IMR-90 (cell line): Measurements from ENCODE around the gene TF. TPM values are rescaled to one million over a fixed set of nuclear protein-coding genes. Genes with fewer than 3 reads are reported as not detected.

Source experiments
- ATAC-seq: fragments of 200-7000 bp; cut with Tn5 transposase; 2 replicates; pipeline ENCODE4 v1.9.1; 2020; ENCODE audit warnings: low read depth, mild to moderate bottlenecking, moderate library complexity
- BruUV-seq: library from RNA; stranded (reverse); fragments of 400-500 nt; replicated peaks from 2 replicates; lab custom pipeline; 2021; lab: Mats Ljungman, UMichigan
- CTCF ChIA-PET: fragments of 300-600 bp; formaldehyde crosslinking; extraction: SDS; loops from one replicate; lab custom pipeline; 2021; ENCODE audit warnings: antibody characterized with exemption; lab: Yijun Ruan, JAX
- POLR2A ChIA-PET: fragments of 300-600 bp; sonication (Branson Sonifier 250); formaldehyde crosslinking; loops from one replicate; lab custom pipeline; 2022; ENCODE audit warnings: antibody characterized with exemption; ENCODE audit not compliant: unreplicated experiment; lab: Charles Lee
- DNase-seq: peaks from one replicate; pipeline ENCODE4 v3.0.0; 2013
- H2AFZ ChIP-seq: replicated peaks from 2 replicates; pipeline ENCODE3; 2013; ENCODE audit warnings: low read length, mild to moderate bottlenecking; ENCODE audit not compliant: poor library complexity
- H2AK5ac ChIP-seq: 2 replicates; pipeline ENCODE4 v1.6.1; 2013; ENCODE audit warnings: low read depth, low read length, inconsistent platforms
- H2AK9ac ChIP-seq: replicated peaks from 2 replicates; pipeline ENCODE3; 2013; ENCODE audit warnings: mild to moderate bottlenecking, low read depth, low read length, moderate library complexity; ENCODE audit not compliant: poor library complexity
- H2BK120ac ChIP-seq: 2 replicates; pipeline ENCODE4 v1.6.1; 2013; ENCODE audit warnings: low read depth, low read length, inconsistent platforms
- H2BK15ac ChIP-seq: 3 replicates; pipeline ENCODE4 v1.6.1; 2013; ENCODE audit warnings: low read depth, low read length, inconsistent platforms
- H2BK20ac ChIP-seq: 2 replicates; pipeline ENCODE4 v1.6.1; 2013; ENCODE audit warnings: low read depth, mild to moderate bottlenecking, inconsistent platforms, low read length, moderate library complexity
- H2BK5ac ChIP-seq: 2 replicates; pipeline ENCODE4 v1.6.1; 2013; ENCODE audit warnings: mild to moderate bottlenecking, low read depth, low read length, inconsistent platforms; ENCODE audit not compliant: poor library complexity, severe bottlenecking
- H3K14ac ChIP-seq: replicated peaks from 2 replicates; pipeline ENCODE4 v1.6.1; 2013; ENCODE audit warnings: low read depth, low read length, inconsistent platforms
- H3K18ac ChIP-seq: 2 replicates; pipeline ENCODE4 v1.6.1; 2013; ENCODE audit warnings: low read depth, low read length, control low read depth
- H3K23ac ChIP-seq: 2 replicates; pipeline ENCODE4 v1.6.1; 2013; ENCODE audit warnings: low read depth, low read length, inconsistent platforms
- H3K27ac ChIP-seq: 2 replicates; pipeline ENCODE4 v1.5.1; 2013; ENCODE audit warnings: mild to moderate bottlenecking, control low read depth, low read length; ENCODE audit not compliant: insufficient read depth
- H3K27me3 ChIP-seq: 2 replicates; pipeline ENCODE4 v1.6.1; 2013; ENCODE audit warnings: low read length; ENCODE audit not compliant: control insufficient read depth, insufficient read depth
- H3K36me3 ChIP-seq: 2 replicates; pipeline ENCODE4 v1.6.1; 2013; ENCODE audit warnings: low read length, mixed read lengths; ENCODE audit not compliant: control insufficient read depth, insufficient read depth
- H3K4ac ChIP-seq: 2 replicates; pipeline ENCODE4 v1.6.1; 2013; ENCODE audit warnings: low read depth, low read length, inconsistent platforms
- H3K4me1 ChIP-seq: 2 replicates; pipeline ENCODE4 v1.6.1; 2013; ENCODE audit warnings: low read length, mixed read lengths; ENCODE audit not compliant: control insufficient read depth, insufficient read depth
- H3K4me2 ChIP-seq: 2 replicates; pipeline ENCODE4 v1.6.1; 2013; ENCODE audit warnings: low read depth, mild to moderate bottlenecking, control low read depth, low read length, moderate library complexity
- H3K4me3 ChIP-seq: 2 replicates; pipeline ENCODE4 v1.5.1; 2013; ENCODE audit warnings: low read depth, mild to moderate bottlenecking, control low read depth, low read length, moderate library complexity; ENCODE audit not compliant: insufficient read depth
- H3K56ac ChIP-seq: 2 replicates; pipeline ENCODE4 v1.6.1; 2013; ENCODE audit warnings: low read length, inconsistent platforms; ENCODE audit not compliant: insufficient read depth; ENCODE audit errors: extremely low read depth
- H3K79me1 ChIP-seq, 2 experiments: 2 replicates each; pipeline ENCODE4 v1.6.1; 2013; ENCODE audit warnings: low read length in 2 of 2, inconsistent platforms in 1 of 2, low read depth in 1 of 2
- H3K9ac ChIP-seq: 2 replicates; pipeline ENCODE4 v1.6.1; 2013; ENCODE audit warnings: low read depth, low read length, control low read depth
- H3K9me1 ChIP-seq: 2 replicates; pipeline ENCODE4 v1.6.1; 2013; ENCODE audit warnings: low read length, inconsistent platforms; ENCODE audit not compliant: insufficient read depth
- H3K9me3 ChIP-seq: 2 replicates; pipeline ENCODE4 v1.6.1; 2013; ENCODE audit warnings: low read length; ENCODE audit not compliant: control insufficient read depth, insufficient read depth
- H4K20me1 ChIP-seq: 2 replicates; pipeline ENCODE4 v1.6.1; 2013; ENCODE audit warnings: low read length, inconsistent platforms; ENCODE audit not compliant: insufficient read depth
- H4K5ac ChIP-seq: 2 replicates; pipeline ENCODE4 v1.6.1; 2013; ENCODE audit warnings: mild to moderate bottlenecking, low read depth, low read length, control low read depth
- H4K8ac ChIP-seq, 2 experiments: 2 replicates each; pipeline ENCODE4 v1.6.1; 2013; ENCODE audit warnings: low read depth in 2 of 2, low read length in 2 of 2, control low read depth in 1 of 2, inconsistent platforms in 1 of 2
- H4K91ac ChIP-seq: 2 replicates; pipeline ENCODE4 v1.6.1; 2013; ENCODE audit warnings: low read depth, low read length, inconsistent platforms; ENCODE audit not compliant: insufficient read depth
- BHLHE40 ChIP-seq: fragments of 150-350 bp; IDR thresholded peaks from 2 replicates; pipeline ENCODE4 v1.6.1; 2016; ENCODE audit warnings: mild to moderate bottlenecking, low read depth, low read length
- CEBPB ChIP-seq: IDR thresholded peaks from 2 replicates; pipeline ENCODE4 v1.6.1; 2012; ENCODE audit warnings: low read depth, low read length, improper control_type of control experiment
- CHD1 ChIP-seq: IDR thresholded peaks from 2 replicates; pipeline ENCODE4 v1.6.1; 2012; ENCODE audit warnings: low read depth, low read length, improper control_type of control experiment
- FOS ChIP-seq: fragments of 150-350 bp; IDR thresholded peaks from 2 replicates; pipeline ENCODE4 v1.6.1; 2016; ENCODE audit warnings: low read depth, low read length
- MAFK ChIP-seq: IDR thresholded peaks from 2 replicates; pipeline ENCODE4 v1.6.1; 2012; ENCODE audit warnings: low read depth, low read length, improper control_type of control experiment
- MAZ ChIP-seq: IDR thresholded peaks from 2 replicates; pipeline ENCODE4 v1.6.1; 2012; ENCODE audit warnings: low read depth, mild to moderate bottlenecking, low read length, improper control_type of control experiment, moderate library complexity, borderline replicate concordance
- MXI1 ChIP-seq: IDR thresholded peaks from 2 replicates; pipeline ENCODE4 v1.6.1; 2012; ENCODE audit warnings: low read depth, mild to moderate bottlenecking, low read length, moderate library complexity, borderline replicate concordance
- NFE2L2 ChIP-seq: fragments of 150-350 bp; IDR thresholded peaks from 2 replicates; pipeline ENCODE4 v1.6.1; 2016; ENCODE audit warnings: low read depth, mild to moderate bottlenecking, low read length
- POLR2A ChIP-seq: IDR thresholded peaks from 2 replicates; pipeline ENCODE4 v1.6.1; 2012; ENCODE audit warnings: mild to moderate bottlenecking, low read depth, low read length
- RAD21 ChIP-seq: IDR thresholded peaks from 2 replicates; pipeline ENCODE4 v1.6.1; 2012; ENCODE audit warnings: low read length, improper control_type of control experiment
- RCOR1 ChIP-seq: IDR thresholded peaks from 2 replicates; pipeline ENCODE4 v1.6.1; 2012; ENCODE audit warnings: mild to moderate bottlenecking, low read length, improper control_type of control experiment; ENCODE audit not compliant: insufficient replicate concordance
- RFX5 ChIP-seq: IDR thresholded peaks from 2 replicates; pipeline ENCODE4 v1.8.0; 2012; ENCODE audit warnings: low read depth, mild to moderate bottlenecking, low read length, moderate library complexity
- SMC3 ChIP-seq: fragments of 150-350 bp; IDR thresholded peaks from 2 replicates; pipeline ENCODE4 v1.6.1; 2016; ENCODE audit warnings: low read depth, mild to moderate bottlenecking, antibody characterized with exemption, low read length, moderate library complexity
- WGBS, 2 experiments: methylation state at CpG; one replicate each; pipeline versions ENCODE4 v1.1.5 to v1.1.7; 2013; ENCODE audit warnings: missing lambda C conversion rate in 2 of 2; ENCODE audit not compliant: insufficient read length in 1 of 2; ENCODE audit errors: extremely low coverage in 2 of 2; 5-methylcytosine and 5-hydroxymethylcytosine counted together
- dilution Hi-C: fragments of 300-500 bp; cut with HindIII; formaldehyde crosslinking; loops from one replicate; pipeline ENCODE4 v1.14.3; 2018; ENCODE audit warnings: low sequenced_read_pairs; ENCODE audit not compliant: unreplicated experiment
- in situ Hi-C: fragments of 300-500 bp; cut with MboI; formaldehyde crosslinking; loops from 3 replicates; pipeline ENCODE4 v1.14.3; 2019; ENCODE audit warnings: low sequenced_read_pairs, inconsistent platforms, mixed read lengths
- intact Hi-C: fragments of 100-400 bp; cut with micrococcal nuclease; formaldehyde crosslinking; loops from 2 replicates; pipeline ENCODE4 v1.10.0; 2022
- polyA plus RNA-seq, 3 experiments: library from polyadenylated mRNA; depleted of rRNA; stranded (reverse); fragments of >200 nt; gene quantifications; 2 replicates each; pipeline ENCODE4 v1.2.3, GENCODE V29; 2012; ENCODE audit warnings: low replicate concordance in 1 of 3
- total RNA-seq: library from RNA; depleted of rRNA; stranded (reverse); fragments of >200 nt; gene quantifications from 2 replicates; pipeline ENCODE4 v1.2.3, GENCODE V29; 2012
- TF ChIP-seq, protein P1 (sequence below): fragments of 150-350 bp; IDR thresholded peaks from 2 replicates; pipeline ENCODE4 v1.6.1; 2016; ENCODE audit warnings: low read depth, mild to moderate bottlenecking, low read length, moderate library complexity, borderline replicate concordance
- TF ChIP-seq, protein P2 (sequence below): fragments of 150-350 bp; IDR thresholded peaks from 2 replicates; pipeline ENCODE4 v1.6.1; 2017; ENCODE audit warnings: mild to moderate bottlenecking, antibody characterized with exemption, low read length, low read depth
- TF ChIP-seq, protein P3 (sequence below): conservative IDR thresholded peaks from 2 replicates; pipeline ENCODE4 v1.5.1; 2012; ENCODE audit warnings: mild to moderate bottlenecking, low read depth, low read length, improper control_type of control experiment

The TF gene
- total and polyA plus RNA-seq, 2 of the 4 experiments (the other 2 are of a cell fraction) = 0.07 TPM; not detected in 1

DNA sequence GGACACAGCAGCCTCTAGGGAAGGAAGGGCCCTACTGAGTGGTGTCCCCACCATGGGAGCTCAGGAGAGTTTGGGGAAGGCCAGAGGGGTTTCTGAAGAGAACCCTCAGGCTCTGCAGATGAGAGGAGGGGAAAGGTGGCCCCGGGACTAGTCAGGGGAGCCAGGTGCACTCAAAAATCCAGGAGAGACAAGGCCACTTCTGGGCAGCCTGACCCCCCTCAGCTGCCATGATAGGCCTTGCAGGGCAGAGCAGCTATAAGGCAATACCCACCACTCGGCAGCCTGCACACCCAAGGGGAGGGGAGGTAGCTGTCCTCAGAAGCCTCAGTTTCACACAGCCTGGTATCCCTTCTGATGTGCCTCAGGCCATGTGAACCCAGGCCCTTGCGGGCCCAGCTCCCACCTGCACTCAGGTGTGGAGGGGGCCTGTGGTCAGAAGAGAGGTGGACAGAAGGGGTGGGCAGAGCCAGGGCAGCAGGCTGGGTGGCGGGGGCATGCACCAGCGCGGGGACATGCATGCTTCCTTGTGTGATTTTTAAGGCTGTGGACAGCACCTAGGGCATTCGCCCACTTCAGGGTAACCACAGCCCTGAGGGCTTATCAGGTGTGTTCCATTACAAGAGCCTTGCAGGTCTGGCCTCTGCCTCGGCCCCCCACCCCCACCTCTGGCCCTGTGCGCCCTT is 94.0 kb downstream of the TF start:
- Histone ChIP-seq H2AFZ (no peak overlapping the region), H4K20me1 (no peaks in the 10 kb centered on the region; the same call in 1 of the 2 replicates), H2AK5ac (no peak overlapping the region), H3K36me3 (no peaks in the 10 kb centered on the region), H3K9ac (no peak overlapping the region), H3K56ac (no peak overlapping the region), H3K4me1 (no peaks in the 10 kb centered on the region; the same call in 1 of the 2 replicates), H3K27me3 (peaks cover 4% of the 10 kb centered on the region; the same call in 1 of the 2 replicates), H3K4me2 (no peak overlapping the region), H3K9me1 (no peaks in the 10 kb centered on the region), H3K27ac (no peak overlapping the region), H4K8ac (no peak overlapping the region), H3K4ac (no peak overlapping the region), H3K18ac (no peak overlapping the region), H4K91ac (no peak overlapping the region), H3K4me3 (no peak overlapping the region), H3K9me3 (no peaks in the 10 kb centered on the region), H2BK120ac (no peak overlapping the region), H2AK9ac (no peak overlapping the region), H2BK5ac (no peak overlapping the region), H3K23ac (no peak overlapping the region), H4K5ac (no peak overlapping the region), H2BK15ac (no peak overlapping the region), H3K79me1 (no peaks in the 10 kb centered on the region), H2BK20ac (no peak overlapping the region), H3K14ac (no peak overlapping the region)
- POLR2A ChIA-PET = no interaction called here
- no CpG with 5 or more reads among the region's 9 CpGs for WGBS, 2 experiments
- no peak for ATAC-seq
- CTCF ChIA-PET = no interaction called here
- dilution Hi-C loops (no loop called here), intact Hi-C loops (no loop called here), in situ Hi-C loops (no loop called here)
- no peak for TF ChIP-seq MAFK
- no peak for TF ChIP-seq MXI1
- no peak for TF ChIP-seq FOS
- TF ChIP-seq, protein P1, sequence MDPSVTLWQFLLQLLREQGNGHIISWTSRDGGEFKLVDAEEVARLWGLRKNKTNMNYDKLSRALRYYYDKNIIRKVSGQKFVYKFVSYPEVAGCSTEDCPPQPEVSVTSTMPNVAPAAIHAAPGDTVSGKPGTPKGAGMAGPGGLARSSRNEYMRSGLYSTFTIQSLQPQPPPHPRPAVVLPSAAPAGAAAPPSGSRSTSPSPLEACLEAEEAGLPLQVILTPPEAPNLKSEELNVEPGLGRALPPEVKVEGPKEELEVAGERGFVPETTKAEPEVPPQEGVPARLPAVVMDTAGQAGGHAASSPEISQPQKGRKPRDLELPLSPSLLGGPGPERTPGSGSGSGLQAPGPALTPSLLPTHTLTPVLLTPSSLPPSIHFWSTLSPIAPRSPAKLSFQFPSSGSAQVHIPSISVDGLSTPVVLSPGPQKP = no peak
- TF ChIP-seq, protein P2, sequence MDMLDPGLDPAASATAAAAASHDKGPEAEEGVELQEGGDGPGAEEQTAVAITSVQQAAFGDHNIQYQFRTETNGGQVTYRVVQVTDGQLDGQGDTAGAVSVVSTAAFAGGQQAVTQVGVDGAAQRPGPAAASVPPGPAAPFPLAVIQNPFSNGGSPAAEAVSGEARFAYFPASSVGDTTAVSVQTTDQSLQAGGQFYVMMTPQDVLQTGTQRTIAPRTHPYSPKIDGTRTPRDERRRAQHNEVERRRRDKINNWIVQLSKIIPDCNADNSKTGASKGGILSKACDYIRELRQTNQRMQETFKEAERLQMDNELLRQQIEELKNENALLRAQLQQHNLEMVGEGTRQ = no peak
- no peak for TF ChIP-seq RFX5
- no peak for TF ChIP-seq CHD1
- no peak for TF ChIP-seq POLR2A
- TF ChIP-seq NFE2L2 = no peak
- TF ChIP-seq RAD21 = no peak
- no peak for TF ChIP-seq SMC3
- no peak for TF ChIP-seq RCOR1
- no peak for TF ChIP-seq CEBPB
- no peak for TF ChIP-seq MAZ
- no peak for TF ChIP-seq BHLHE40
- TF ChIP-seq, protein P3, sequence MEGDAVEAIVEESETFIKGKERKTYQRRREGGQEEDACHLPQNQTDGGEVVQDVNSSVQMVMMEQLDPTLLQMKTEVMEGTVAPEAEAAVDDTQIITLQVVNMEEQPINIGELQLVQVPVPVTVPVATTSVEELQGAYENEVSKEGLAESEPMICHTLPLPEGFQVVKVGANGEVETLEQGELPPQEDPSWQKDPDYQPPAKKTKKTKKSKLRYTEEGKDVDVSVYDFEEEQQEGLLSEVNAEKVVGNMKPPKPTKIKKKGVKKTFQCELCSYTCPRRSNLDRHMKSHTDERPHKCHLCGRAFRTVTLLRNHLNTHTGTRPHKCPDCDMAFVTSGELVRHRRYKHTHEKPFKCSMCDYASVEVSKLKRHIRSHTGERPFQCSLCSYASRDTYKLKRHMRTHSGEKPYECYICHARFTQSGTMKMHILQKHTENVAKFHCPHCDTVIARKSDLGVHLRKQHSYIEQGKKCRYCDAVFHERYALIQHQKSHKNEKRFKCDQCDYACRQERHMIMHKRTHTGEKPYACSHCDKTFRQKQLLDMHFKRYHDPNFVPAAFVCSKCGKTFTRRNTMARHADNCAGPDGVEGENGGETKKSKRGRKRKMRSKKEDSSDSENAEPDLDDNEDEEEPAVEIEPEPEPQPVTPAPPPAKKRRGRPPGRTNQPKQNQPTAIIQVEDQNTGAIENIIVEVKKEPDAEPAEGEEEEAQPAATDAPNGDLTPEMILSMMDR = no peak
- no peak for DNase-seq
- no TSS peak for BruUV-seq
